Thyroid gland (tissue), 4 donors: ENCODE results near the gene STK10.

ENCODE experiments used
- POLR2A ChIP-seq, 2 donors: fragments of 450-650 bp; IDR thresholded peaks; one replicate each; pipeline ENCODE4 v1.6.1; 2017; ENCODE audit warnings: antibody characterized with exemption in 2 of 2, mild to moderate bottlenecking in 2 of 2, moderate library complexity in 1 of 2
- TF ChIP-seq, protein P1 (sequence below), 6 experiments: fragments of 200-600 bp in 3 of 6; fragments of 450-650 bp in 3 of 6; sonication (generic) in 3 of 6; IDR thresholded peaks; one replicate each; pipeline ENCODE4 v1.5.1; 2016 to 2019; ENCODE audit warnings: antibody characterized with exemption in 6 of 6, mild to moderate bottlenecking in 2 of 6, inconsistent platforms in 1 of 6, moderate library complexity in 1 of 6

DNA sequence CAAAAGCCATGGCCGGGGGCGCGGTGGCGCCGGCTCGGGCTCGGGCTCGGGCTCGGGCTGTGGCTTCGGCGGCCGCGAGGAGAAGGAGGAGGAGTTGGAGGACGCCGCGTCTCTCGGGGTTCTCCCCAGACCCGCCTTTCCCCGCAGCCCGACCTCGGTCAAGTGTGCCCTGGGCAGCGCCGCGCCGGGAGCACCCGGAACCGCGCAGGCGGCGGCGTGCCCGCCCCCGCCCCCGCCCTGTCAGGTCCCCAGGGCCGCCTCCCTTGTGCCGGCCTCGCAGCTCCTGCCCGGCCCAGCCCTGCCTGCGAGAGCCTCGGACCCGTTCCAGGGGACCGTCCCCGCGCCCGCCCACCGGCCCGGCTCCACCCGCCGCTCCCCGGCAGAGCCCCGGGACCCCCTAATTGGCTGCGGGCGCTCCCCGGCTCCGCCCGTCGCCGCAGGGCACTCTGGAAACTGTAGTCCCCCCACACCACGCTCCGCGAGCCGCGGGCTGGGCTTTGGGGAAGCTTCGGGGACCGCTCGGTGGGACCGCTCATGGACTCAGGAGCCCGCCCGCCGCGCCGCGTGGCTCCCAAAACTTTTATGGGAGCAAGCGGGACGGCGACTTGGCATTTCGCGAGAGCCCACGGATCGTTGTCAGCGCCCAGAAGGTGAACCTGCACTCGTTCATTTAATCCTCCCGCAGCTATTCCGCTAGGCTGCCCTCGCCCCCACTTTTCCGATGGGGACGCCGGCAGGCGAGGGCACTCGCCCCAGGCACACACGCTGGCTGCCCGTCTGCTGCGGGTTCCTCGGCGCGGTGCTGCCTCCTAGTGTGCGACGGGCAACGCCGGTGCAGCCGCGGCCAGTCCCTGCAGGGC lies at the start of gene STK10:
- TF ChIP-seq, protein P1, sequence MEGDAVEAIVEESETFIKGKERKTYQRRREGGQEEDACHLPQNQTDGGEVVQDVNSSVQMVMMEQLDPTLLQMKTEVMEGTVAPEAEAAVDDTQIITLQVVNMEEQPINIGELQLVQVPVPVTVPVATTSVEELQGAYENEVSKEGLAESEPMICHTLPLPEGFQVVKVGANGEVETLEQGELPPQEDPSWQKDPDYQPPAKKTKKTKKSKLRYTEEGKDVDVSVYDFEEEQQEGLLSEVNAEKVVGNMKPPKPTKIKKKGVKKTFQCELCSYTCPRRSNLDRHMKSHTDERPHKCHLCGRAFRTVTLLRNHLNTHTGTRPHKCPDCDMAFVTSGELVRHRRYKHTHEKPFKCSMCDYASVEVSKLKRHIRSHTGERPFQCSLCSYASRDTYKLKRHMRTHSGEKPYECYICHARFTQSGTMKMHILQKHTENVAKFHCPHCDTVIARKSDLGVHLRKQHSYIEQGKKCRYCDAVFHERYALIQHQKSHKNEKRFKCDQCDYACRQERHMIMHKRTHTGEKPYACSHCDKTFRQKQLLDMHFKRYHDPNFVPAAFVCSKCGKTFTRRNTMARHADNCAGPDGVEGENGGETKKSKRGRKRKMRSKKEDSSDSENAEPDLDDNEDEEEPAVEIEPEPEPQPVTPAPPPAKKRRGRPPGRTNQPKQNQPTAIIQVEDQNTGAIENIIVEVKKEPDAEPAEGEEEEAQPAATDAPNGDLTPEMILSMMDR (IDR thresholded peaks at IDR 0.05) = peak; percentile 59 to 88 (median 62)
- TF ChIP-seq POLR2A (IDR thresholded peaks at IDR 0.05) = peak in 1 of 2 donors; percentile 52
